Rectal smooth muscle tissue (tissue), 1 donor: ENCODE results near the gene FBLN2.

Experiments used
- H3K27ac ChIP-seq: one replicate; pipeline ENCODE4 v1.7.0; 2013; ENCODE audit warnings: low read depth, low read length, inconsistent platforms
- H3K27me3 ChIP-seq: one replicate; pipeline ENCODE4 v1.7.0; 2013; ENCODE audit warnings: low read length; ENCODE audit not compliant: control insufficient read depth, insufficient read depth
- H3K36me3 ChIP-seq: one replicate; pipeline ENCODE4 v1.7.0; 2013; ENCODE audit warnings: low read length; ENCODE audit not compliant: control insufficient read depth, insufficient read depth
- H3K4me1 ChIP-seq: one replicate; pipeline ENCODE4 v1.7.0; 2013; ENCODE audit warnings: low read length; ENCODE audit not compliant: control insufficient read depth, insufficient read depth
- H3K4me3 ChIP-seq: one replicate; pipeline ENCODE4 v1.7.0; 2013; ENCODE audit warnings: low read length
- H3K9ac ChIP-seq: one replicate; pipeline ENCODE4 v1.7.0; 2013; ENCODE audit warnings: low read length

Gene FBLN2

GRCh38 chr3:13569641-13570390 lies 20.9 kb downstream of the FBLN2 start:
- no peaks in the 10 kb centered on the region for H3K27me3 ChIP-seq
- H3K27ac ChIP-seq: no peak overlapping the region
- no peaks in the 10 kb centered on the region for H3K36me3 ChIP-seq
- no peaks in the 10 kb centered on the region for H3K4me1 ChIP-seq
- no peak overlapping the region for H3K4me3 ChIP-seq
- H3K9ac ChIP-seq: no peak overlapping the region

GRCh38 chr3:13570391-13571194 lies 21.7 kb downstream of the FBLN2 start:
- no peaks in the 10 kb centered on the region for H3K36me3 ChIP-seq
- no peaks in the 10 kb centered on the region for H3K4me1 ChIP-seq
- H3K27ac ChIP-seq: no peak overlapping the region
- no peaks in the 10 kb centered on the region for H3K27me3 ChIP-seq
- no peak overlapping the region for H3K4me3 ChIP-seq
- H3K9ac ChIP-seq: no peak overlapping the region

GRCh38 chr3:13571264-13571663 lies 22.3 kb downstream of the FBLN2 start:
- Histone ChIP-seq H3K36me3 (no peaks in the 10 kb centered on the region), H3K27me3 (no peaks in the 10 kb centered on the region), H3K4me3 (no peak overlapping the region), H3K9ac (no peak overlapping the region), H3K4me1 (no peaks in the 10 kb centered on the region), H3K27ac (no peak overlapping the region)

- Histone ChIP-seq H3K36me3 (no peaks in the 10 kb centered on the region), H3K27me3 (no peaks in the 10 kb centered on the region), H3K4me1 (no peaks in the 10 kb centered on the region), H3K9ac (no peak overlapping the region), H3K4me3 (no peak overlapping the region), H3K27ac (no peak overlapping the region)
Measured at GRCh38 chr3:13571831-13572750, 23.2 kb downstream of the FBLN2 start.

GRCh38 chr3:13572926-13573623 lies 24.1 kb downstream of the FBLN2 start:
- Histone ChIP-seq H3K27me3 (no peaks in the 10 kb centered on the region), H3K36me3 (no peaks in the 10 kb centered on the region), H3K4me3 (no peak overlapping the region), H3K9ac (no peak overlapping the region), H3K27ac (no peak overlapping the region), H3K4me1 (no peaks in the 10 kb centered on the region)

- Histone ChIP-seq H3K36me3 (no peaks in the 10 kb centered on the region), H3K27ac (no peak overlapping the region), H3K9ac (no peak overlapping the region), H3K4me3 (no peak overlapping the region), H3K27me3 (no peaks in the 10 kb centered on the region), H3K4me1 (no peaks in the 10 kb centered on the region)
Measured at GRCh38 chr3:13574083-13574797, 25.3 kb downstream of the FBLN2 start.

GRCh38 chr3:13574798-13575451 lies 26.0 kb downstream of the FBLN2 start:
- Histone ChIP-seq H3K9ac (no peak overlapping the region), H3K4me1 (no peaks in the 10 kb centered on the region), H3K27me3 (no peaks in the 10 kb centered on the region), H3K36me3 (no peaks in the 10 kb centered on the region), H3K27ac (no peak overlapping the region), H3K4me3 (no peak overlapping the region)

GRCh38 chr3:13575459-13576061 lies 26.6 kb downstream of the FBLN2 start:
- no peak overlapping the region for H3K4me3 ChIP-seq
- no peaks in the 10 kb centered on the region for H3K36me3 ChIP-seq
- no peaks in the 10 kb centered on the region for H3K4me1 ChIP-seq
- H3K27me3 ChIP-seq: no peaks in the 10 kb centered on the region
- no peak overlapping the region for H3K27ac ChIP-seq
- H3K9ac ChIP-seq: no peak overlapping the region

GRCh38 chr3:13577181-13578121 lies 28.5 kb downstream of the FBLN2 start:
- no peak overlapping the region for H3K27ac ChIP-seq
- no peaks in the 10 kb centered on the region for H3K4me1 ChIP-seq
- H3K9ac ChIP-seq: no peak overlapping the region
- no peaks in the 10 kb centered on the region for H3K36me3 ChIP-seq
- H3K27me3 ChIP-seq: no peaks in the 10 kb centered on the region
- no peak overlapping the region for H3K4me3 ChIP-seq

GRCh38 chr3:13578251-13578650 lies 29.3 kb downstream of the FBLN2 start:
- H3K27ac ChIP-seq: no peak overlapping the region
- no peaks in the 10 kb centered on the region for H3K4me1 ChIP-seq

More at GRCh38 chr3:13578251-13578650, 29.3 kb downstream of the FBLN2 start:
- no peaks in the 10 kb centered on the region for H3K27me3 ChIP-seq
- no peak overlapping the region for H3K9ac ChIP-seq
- no peaks in the 10 kb centered on the region for H3K36me3 ChIP-seq
- no peak overlapping the region for H3K4me3 ChIP-seq
